ENCODE results near the gene DUSP5. TPM values are rescaled to one million over a fixed set of nuclear protein-coding genes. Genes with fewer than 3 reads are reported as not detected.

DUSP5 gene
- total and polyA plus RNA-seq, 2 of the 8 experiments (the other 6 are each of a cell fraction or from before 2014, with no cell fraction given) = 13.6 to 30.3 TPM

DNA sequence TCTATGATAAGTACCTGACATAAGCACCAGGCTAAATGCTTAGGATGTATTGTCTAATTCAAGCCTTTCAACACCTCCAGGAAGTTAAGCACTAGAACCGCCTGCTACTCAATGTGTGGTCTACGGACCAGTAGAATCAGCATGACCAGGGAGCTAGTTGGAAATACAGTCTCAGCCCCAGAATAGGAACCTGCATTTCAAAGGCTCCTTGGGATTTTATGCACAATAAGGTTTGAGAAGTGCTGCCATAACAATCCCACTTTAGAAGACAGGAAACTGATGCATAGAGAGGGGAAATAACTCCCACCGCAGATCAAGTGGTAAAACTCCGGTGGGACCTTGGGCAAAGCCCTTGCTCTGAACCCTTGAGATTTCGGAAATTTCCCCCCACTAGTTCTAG is 8.8 kb upstream of the DUSP5 start (continued):
- TF ChIP-seq, protein P1, sequence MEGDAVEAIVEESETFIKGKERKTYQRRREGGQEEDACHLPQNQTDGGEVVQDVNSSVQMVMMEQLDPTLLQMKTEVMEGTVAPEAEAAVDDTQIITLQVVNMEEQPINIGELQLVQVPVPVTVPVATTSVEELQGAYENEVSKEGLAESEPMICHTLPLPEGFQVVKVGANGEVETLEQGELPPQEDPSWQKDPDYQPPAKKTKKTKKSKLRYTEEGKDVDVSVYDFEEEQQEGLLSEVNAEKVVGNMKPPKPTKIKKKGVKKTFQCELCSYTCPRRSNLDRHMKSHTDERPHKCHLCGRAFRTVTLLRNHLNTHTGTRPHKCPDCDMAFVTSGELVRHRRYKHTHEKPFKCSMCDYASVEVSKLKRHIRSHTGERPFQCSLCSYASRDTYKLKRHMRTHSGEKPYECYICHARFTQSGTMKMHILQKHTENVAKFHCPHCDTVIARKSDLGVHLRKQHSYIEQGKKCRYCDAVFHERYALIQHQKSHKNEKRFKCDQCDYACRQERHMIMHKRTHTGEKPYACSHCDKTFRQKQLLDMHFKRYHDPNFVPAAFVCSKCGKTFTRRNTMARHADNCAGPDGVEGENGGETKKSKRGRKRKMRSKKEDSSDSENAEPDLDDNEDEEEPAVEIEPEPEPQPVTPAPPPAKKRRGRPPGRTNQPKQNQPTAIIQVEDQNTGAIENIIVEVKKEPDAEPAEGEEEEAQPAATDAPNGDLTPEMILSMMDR (IDR thresholded peaks at IDR 0.05; ENCODE audit: control extremely low read depth in 1 of 3, insufficient read depth in 1 of 3, low read depth in 1 of 3, low read length in 3 of 3) = no peak
- TF ChIP-seq CHD2 (IDR thresholded peaks at IDR 0.05; ENCODE audit: low read length) (no peak), SIN3A (conservative IDR thresholded peaks at IDR 0.05 in 1 of 2, IDR thresholded peaks at IDR 0.05 in 1 of 2; ENCODE audit: low read depth in 1 of 2, low read length in 2 of 2) (no peak), POLR2A (IDR thresholded peaks at IDR 0.05; ENCODE audit: control extremely low read depth in 1 of 2, low read depth in 2 of 2, low read length in 2 of 2) (no peak), SAP30 (IDR thresholded peaks at IDR 0.05; ENCODE audit: insufficient read depth, insufficient replicate concordance, low read length) (no peak), USF2 (IDR thresholded peaks at IDR 0.05; ENCODE audit: low read length) (no peak)
